HTR-8/SVneo (cell line): ENCODE measurements around the gene EFNB2.

Experiments used
- DNase-seq: peaks from one replicate; pipeline ENCODE4 v3.0.0; 2011; ENCODE audit warnings: low spot score, mixed read lengths; ENCODE audit not compliant: insufficient read length
- FAIRE-seq: peaks from 2 replicates; lab custom pipeline; 2011; peaks lifted over from hg19 to GRCh38; lab: Jason Lieb, UNC

Gene EFNB2

GRCh38 chr13:106488686-106489085, 46.8 kb downstream of the EFNB2 start:
- FAIRE-seq, result no peak
- no peak for DNase-seq

GRCh38 chr13:106488076-106488475, 47.4 kb downstream of the EFNB2 start:
- FAIRE-seq (no peak), DNase-seq (no peak)

- FAIRE-seq (no peak), DNase-seq (no peak)
Observed at GRCh38 chr13:106487129-106487528, 48.3 kb downstream of the EFNB2 start.

GRCh38 chr13:106486287-106486686, 49.2 kb downstream of the EFNB2 start:
- no peak for FAIRE-seq
- no peak for DNase-seq

- no peak for DNase-seq
- no peak for FAIRE-seq
Observed at GRCh38 chr13:106484537-106485193, 50.8 kb downstream of the EFNB2 start.

- DNase-seq (no peak), FAIRE-seq (no peak)
Observed at GRCh38 chr13:106484084-106484483, 51.4 kb downstream of the EFNB2 start.

- no peak for DNase-seq
- no peak for FAIRE-seq
Observed at GRCh38 chr13:106481919-106482318, 53.5 kb downstream of the EFNB2 start.

- DNase-seq (no peak), FAIRE-seq (no peak)
Observed at GRCh38 chr13:106480351-106480910, 55.0 kb downstream of the EFNB2 start.

GRCh38 chr13:106479929-106480328, 55.5 kb downstream of the EFNB2 start:
- FAIRE-seq (no peak), DNase-seq (no peak)

GRCh38 chr13:106478116-106478515, 57.3 kb downstream of the EFNB2 start:
- DNase-seq, result no peak
- FAIRE-seq, result no peak

- FAIRE-seq (no peak), DNase-seq (no peak)
Observed at GRCh38 chr13:106477303-106477702, 58.2 kb downstream of the EFNB2 start.

- no peak for DNase-seq
- no peak for FAIRE-seq
Observed at GRCh38 chr13:106475852-106476251, 59.6 kb downstream of the EFNB2 start.

- no peak for FAIRE-seq
Observed at GRCh38 chr13:106474912-106475311, 60.5 kb downstream of the EFNB2 start.

GRCh38 chr13:106473154-106473553, 62.3 kb downstream of the EFNB2 start:
- FAIRE-seq (no peak), DNase-seq (no peak)

More at GRCh38 chr13:106474912-106475311, 60.5 kb downstream of the EFNB2 start:
- DNase-seq, result no peak

- DNase-seq (no peak), FAIRE-seq (no peak)
Observed at GRCh38 chr13:106472621-106473020, 62.8 kb downstream of the EFNB2 start.

GRCh38 chr13:106471957-106472543, 63.4 kb downstream of the EFNB2 start:
- DNase-seq, result peak; percentile 67
- no peak for FAIRE-seq

GRCh38 chr13:106470576-106470975, 64.9 kb downstream of the EFNB2 start:
- FAIRE-seq (no peak), DNase-seq (no peak)

GRCh38 chr13:106468744-106469590, 66.5 kb downstream of the EFNB2 start:
- FAIRE-seq, result no peak
- no peak for DNase-seq

GRCh38 chr13:106468207-106468606, 67.3 kb downstream of the EFNB2 start:
- DNase-seq (no peak), FAIRE-seq (no peak)

- DNase-seq (no peak), FAIRE-seq (no peak)
Observed at GRCh38 chr13:106467427-106468122, 67.9 kb downstream of the EFNB2 start.
